ENCODE measurements around the gene TENM3. TPM values are rescaled to one million over a fixed set of nuclear protein-coding genes. Genes with fewer than 3 reads are reported as not detected.

TENM3 gene
- total and polyA plus RNA-seq, 2 of the 8 experiments (the other 6 are each of a cell fraction or from before 2014, with no cell fraction given) = 36.9 to 69.3 TPM

DNA sequence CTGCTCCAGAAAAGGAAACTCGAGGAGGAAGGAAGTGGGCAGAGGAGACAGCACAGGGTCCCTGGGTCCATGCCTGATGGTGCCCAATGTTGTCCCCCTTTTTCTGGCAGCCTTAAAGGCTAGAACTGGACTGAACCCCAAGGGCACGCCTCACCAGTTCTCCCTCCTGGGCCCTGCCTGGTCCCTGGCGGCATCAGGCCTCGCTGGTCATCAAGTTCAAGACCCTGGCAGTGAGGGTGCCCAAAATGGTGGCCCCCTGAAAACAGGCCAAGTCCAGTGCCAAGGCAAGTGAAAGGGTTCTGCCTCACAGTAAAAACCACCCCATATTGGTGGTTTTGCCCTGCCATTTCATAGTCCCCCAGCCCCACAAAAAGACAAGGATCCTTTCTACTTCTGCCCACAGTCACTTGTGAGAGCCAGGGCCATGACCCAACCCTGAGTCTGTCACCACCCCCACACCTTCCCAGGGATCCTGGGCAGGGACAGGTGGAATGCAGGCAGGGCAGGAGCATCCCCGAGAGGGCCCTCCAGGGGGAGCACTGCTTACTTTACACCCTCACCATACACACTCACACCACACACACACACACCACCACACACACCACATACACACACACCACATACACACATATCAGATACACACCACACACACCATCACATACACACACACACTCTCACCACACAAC lies 566.4 kb downstream of the TENM3 start:
- peak; percentile 79 for TF ChIP-seq TEAD4 (IDR thresholded peaks at IDR 0.05; ENCODE audit: low read depth, low read length)
- TF ChIP-seq KDM4A (IDR thresholded peaks at IDR 0.05; ENCODE audit: low read depth, low read length, severe bottlenecking) = no peak
- TF ChIP-seq CTCF (IDR thresholded peaks at IDR 0.05; ENCODE audit: control extremely low read depth in 1 of 3, insufficient read depth in 1 of 3, low read depth in 1 of 3, low read length in 3 of 3) = peak in 2 of 3 experiments; percentile 61 to 86; a peak in 3 of 4 replicates
- TF ChIP-seq RAD21 (IDR thresholded peaks at IDR 0.05 in 1 of 2, conservative IDR thresholded peaks at IDR 0.05 in 1 of 2; ENCODE audit: low read depth in 2 of 2, low read length in 2 of 2) = peak; percentile 41 to 58
- peak; percentile 65 for FAIRE-seq
- CTCF ChIA-PET (ENCODE audit: partially characterized antibody) = interaction anchor here (0.5 to 1.0 kb wide), 5 partner anchors 40 to 658 kb away, joined by 3 read pairs; no protein-coding TSS in a partner anchor

More for the DNA sequence above, 566.4 kb downstream of the TENM3 start:
- Histone ChIP-seq H2BK15ac (ENCODE audit: low read length) (peak overlapping the region; percentile 93), H3K4ac (replicated peaks; ENCODE audit: insufficient read length, low read depth, low read length) (peak overlapping the region; percentile 57), H2AFZ (ENCODE audit: low read length) (no peak overlapping the region), H3K79me2 (ENCODE audit: control insufficient read depth in 1 of 2, insufficient read depth in 2 of 2, low read length in 2 of 2) (no peaks in the 10 kb centered on the region), H3K14ac (ENCODE audit: insufficient read length) (no peak overlapping the region), H2BK12ac (ENCODE audit: low read depth, low read length) (0 out of 2 replicates have a peak overlapping the region, but pooled peaks have one; percentile 18), H4K20me1 (replicated peaks in 1 of 2; ENCODE audit: control insufficient read depth in 1 of 2, insufficient read depth in 2 of 2, low read length in 2 of 2) (peaks cover 0 to 15% of the 10 kb centered on the region in 2 experiments), H3K18ac (ENCODE audit: extremely low read depth, low read length) (no peak overlapping the region), H3K79me1 (ENCODE audit: low read depth, low read length) (peaks cover 2% of the 10 kb centered on the region; the same call in 1 of the 2 replicates), H3K9me3 (ENCODE audit: insufficient read depth in 2 of 2, low read depth in 1 of 2, low read length in 1 of 2) (peaks cover 10 to 15% of the 10 kb centered on the region in 2 experiments; a peak in 2 of 4 replicates), H3K56ac (replicated peaks; ENCODE audit: insufficient read length, low read depth, low read length) (peak overlapping the region; percentile 99), H2AK5ac (ENCODE audit: low read depth, low read length) (peak overlapping the region; percentile 58; the same call in 1 of the 2 replicates), H2BK120ac (replicated peaks; ENCODE audit: low read depth, low read length) (no peak overlapping the region), H4K8ac (ENCODE audit: extremely low read depth, insufficient read depth, low read length) (no peak overlapping the region), H3K4me1 (replicated peaks in 1 of 4; ENCODE audit: control insufficient read depth in 3 of 4, insufficient read depth in 4 of 4, low read length in 3 of 4) (peaks cover 0 to 10% (median 1%) of the 10 kb centered on the region in 4 experiments; a peak in 4 of 7 replicates), H3K27me3 (replicated peaks in 1 of 4; ENCODE audit: control insufficient read depth in 3 of 4, extremely low read depth in 1 of 4, insufficient read depth in 3 of 4, low read length in 3 of 4) (peaks cover 0 to 9% (median 5%) of the 10 kb centered on the region in 4 experiments; a peak in 6 of 7 replicates), H4K91ac (replicated peaks; ENCODE audit: insufficient read length, low read length) (peak overlapping the region; percentile 49), H3K9ac (replicated peaks in 1 of 4; ENCODE audit: extremely low read depth in 1 of 4, low read depth in 3 of 4, low read length in 3 of 4) (0 out of 7 replicates have a peak overlapping the region, but pooled peaks of 1 of the 4 experiments have one; percentile 23), H3K23ac (ENCODE audit: insufficient read length) (no peak overlapping the region), H3K4me3 (ENCODE audit: extremely low read depth in 1 of 4, insufficient read depth in 2 of 4, low read depth in 3 of 4, low read length in 4 of 4) (no peak overlapping the region), H3K4me2 (ENCODE audit: insufficient read depth in 1 of 2, low read depth in 2 of 2, low read length in 2 of 2) (no peak overlapping the region), H2BK5ac (ENCODE audit: low read depth, low read length) (no peak overlapping the region), H4K5ac (ENCODE audit: insufficient read length, low read depth, low read length) (no peak overlapping the region), H3K36me3 (ENCODE audit: control insufficient read depth in 2 of 4, insufficient read depth in 4 of 4, low read length in 3 of 4) (no peaks in the 10 kb centered on the region; a peak in 2 of 8 replicates), H3K27ac (ENCODE audit: low read depth, low read length) (no peak overlapping the region), H3K23me2 (ENCODE audit: low read depth, low read length) (peaks cover 24% of the 10 kb centered on the region), H2BK20ac (ENCODE audit: low read length) (no peak overlapping the region)
- 80% methylated on average over 5 of the region's 5 CpGs; no CpG with 5 or more reads in 1 of the 2 experiments for WGBS, 2 experiments (ENCODE audit: extremely low coverage in 1 of 2, insufficient coverage in 1 of 2, insufficient read length in 1 of 2, insufficient replicate concordance in 2 of 2, low coverage in 1 of 2, low lambda C conversion rate in 2 of 2, missing lambda C conversion rate in 1 of 2)
- DNase-seq (ENCODE audit: low read depth in 1 of 2, low spot score in 2 of 2) = no peak
- POLR2A ChIA-PET (ENCODE audit: partially characterized antibody) = no interaction called here
